GM12878 (cell line): ENCODE data around the gene TYW1B. TPM values are rescaled to one million over a fixed set of nuclear protein-coding genes. Genes with fewer than 3 reads are reported as not detected.

Experiments used
- ATAC-seq: fragments of 200-7000 bp; cut with Tn5 transposase; 3 replicates; pipeline ENCODE4 v1.9.1; 2020; ENCODE audit warnings: mild to moderate bottlenecking, moderate library complexity
- BruUV-seq: library from RNA; stranded (reverse); fragments of 400-500 nt; replicated peaks from 2 replicates; lab custom pipeline; 2021; lab: Mats Ljungman, UMichigan
- CTCF ChIA-PET: fragments of 300-600 bp; sonication (Branson Sonifier 250); formaldehyde crosslinking; extraction: SDS; loops from one replicate; lab custom pipeline; 2021; ENCODE audit warnings: inconsistent platforms; lab: Yijun Ruan, JAX
- POLR2A ChIA-PET: fragments of 350-600 bp; formaldehyde crosslinking; extraction: SDS; loops from one replicate; lab custom pipeline; 2021; ENCODE audit warnings: inconsistent platforms; lab: Charles Lee
- RAD21 ChIA-PET: fragments of 300-600 bp; sonication (Branson Sonifier 250); formaldehyde crosslinking; loops from one replicate; lab custom pipeline; 2023; ENCODE audit warnings: antibody characterized with exemption; ENCODE audit not compliant: unreplicated experiment; lab: Charles Lee
- SMC1A ChIA-PET: fragments of 300-600 bp; sonication (Branson Sonifier 250); formaldehyde crosslinking; loops from one replicate; lab custom pipeline; 2023; ENCODE audit not compliant: unreplicated experiment, uncharacterized antibody; lab: Charles Lee
- DNase-seq: peaks from one replicate; pipeline ENCODE4 v3.0.0-alpha.2; 2011; ENCODE audit warnings: low read depth, low spot score
- FAIRE-seq: peaks from 3 replicates; lab custom pipeline; 2011; peaks lifted over from hg19 to GRCh38; lab: Jason Lieb, UNC
- H2AFZ ChIP-seq: 2 replicates; pipeline ENCODE4 v1.6.0; 2011; ENCODE audit warnings: low read depth, low read length, control low read depth; ENCODE audit not compliant: control insufficient read depth
- H3K27ac ChIP-seq: 2 replicates; pipeline ENCODE4 v1.5.1; 2011; ENCODE audit warnings: control low read depth; ENCODE audit not compliant: control insufficient read depth, insufficient read depth
- H3K27me3 ChIP-seq, 2 experiments: replicated peaks in 1 of 2; 2 replicates each; pipeline versions ENCODE4 v1.6.0 to v1.6.1; 2011; ENCODE audit warnings: low read length in 1 of 2; ENCODE audit not compliant: control insufficient read depth in 2 of 2, insufficient read depth in 2 of 2
- H3K36me3 ChIP-seq, 2 experiments: 2 replicates each; pipeline ENCODE4 v1.5.1; 2011; ENCODE audit warnings: low read length in 1 of 2; ENCODE audit not compliant: control insufficient read depth in 2 of 2, insufficient read depth in 2 of 2
- H3K4me1 ChIP-seq: 2 replicates; pipeline ENCODE4 v1.6.1; 2011; ENCODE audit warnings: mild to moderate bottlenecking, low read length, moderate library complexity, mixed read lengths; ENCODE audit not compliant: control insufficient read depth, insufficient read depth
- H3K4me2 ChIP-seq: 2 replicates; pipeline ENCODE4 v1.6.0; 2011; ENCODE audit warnings: control low read depth; ENCODE audit not compliant: control insufficient read depth, insufficient read depth
- H3K4me3 ChIP-seq: fragments of 200-600 bp; sonication (generic); 2 replicates; pipeline ENCODE4 v1.5.1; 2016
- H3K79me2 ChIP-seq: 2 replicates; pipeline ENCODE4 v1.6.0; 2011; ENCODE audit warnings: low read length; ENCODE audit not compliant: control insufficient read depth, insufficient read depth
- H3K9ac ChIP-seq: 2 replicates; pipeline ENCODE4 v1.8.0; 2011; ENCODE audit warnings: low read length, control low read depth, mixed read lengths; ENCODE audit not compliant: control insufficient read depth, insufficient read depth
- H3K9me3 ChIP-seq: replicated peaks from 3 replicates; pipeline ENCODE4 v1.5.1; 2011; ENCODE audit warnings: mild to moderate bottlenecking, low read length; ENCODE audit not compliant: control insufficient read depth, insufficient read depth
- H4K20me1 ChIP-seq: 2 replicates; pipeline ENCODE4 v1.6.0; 2011; ENCODE audit not compliant: control insufficient read depth, insufficient read depth
- BRCA1 ChIP-seq: IDR thresholded peaks from 2 replicates; pipeline ENCODE4 v1.6.1; 2011; ENCODE audit warnings: low read depth, low read length, improper control_type of control experiment
- ZBED1 ChIP-seq: IDR thresholded peaks from 2 replicates; pipeline ENCODE4 v1.6.1; 2016; ENCODE audit warnings: borderline replicate concordance
- WGBS: methylation state at CpG from one replicate; pipeline ENCODE4 v1.1.6; 2016; ENCODE audit warnings: low lambda C conversion rate; ENCODE audit not compliant: insufficient replicate concordance, insufficient coverage; ENCODE audit errors: missing lambda C conversion rate; 5-methylcytosine and 5-hydroxymethylcytosine counted together
- in situ Hi-C: fragments of 300-500 bp; cut with MboI; formaldehyde crosslinking; loops from 9 replicates; pipeline ENCODE4 v1.14.3; 2018; ENCODE audit warnings: mixed read lengths
- intact Hi-C: fragments of 100-400 bp; cut with micrococcal nuclease; formaldehyde crosslinking; loops from one replicate; pipeline ENCODE4 v1.14.2; 2022; ENCODE audit not compliant: unreplicated experiment
- polyA plus RNA-seq, 11 experiments: library from polyadenylated mRNA; depleted of rRNA in 4 of 11; unstranded in 6 of 11; stranded (reverse) in 5 of 11; fragments of >200 nt; fragmentation: Nextera tagmentation in 4 of 11; fragmentation: Illumina TruSeq in 1 of 11; extraction: Ambion mirVana in 4 of 11; extraction: Trizol in 1 of 11; gene quantifications; 1 replicate in 1 of 11; 2 replicates in 10 of 11; pipeline versions ENCODE4 v1.2.1 to v1.2.3, GENCODE V29; 2011 to 2016; ENCODE audit warnings: inconsistent platforms in 2 of 11, missing spikeins in 2 of 11, low read depth in 1 of 11
- total RNA-seq, 4 experiments: library from RNA; depleted of rRNA in 3 of 4; stranded (reverse); fragments of >200 nt in 3 of 4; fragmentation: Illumina TruSeq in 1 of 4; extraction: Trizol in 1 of 4; gene quantifications; 2 replicates each; pipeline versions ENCODE4 v1.2.1 to v1.2.3, GENCODE V29; 2013 to 2021
- TF ChIP-seq, protein P1 (sequence below): fragments of 450-650 bp; IDR thresholded peaks from 2 replicates; pipeline ENCODE4 v1.6.1; 2017; ENCODE audit warnings: low read depth, mild to moderate bottlenecking, moderate library complexity
- TF ChIP-seq, protein P2 (sequence below): fragments of 450-650 bp; formaldehyde crosslinking; IDR thresholded peaks from 2 replicates; pipeline ENCODE4 v1.4.0; 2022; ENCODE audit warnings: mild to moderate bottlenecking, moderate library complexity

The TYW1B gene
- total and polyA plus RNA-seq, 10 of the 15 experiments (the other 5 are each of a cell fraction or from before 2014, with no cell fraction given) = 3.5 to 6.6 (median 5.3) TPM

DNA sequence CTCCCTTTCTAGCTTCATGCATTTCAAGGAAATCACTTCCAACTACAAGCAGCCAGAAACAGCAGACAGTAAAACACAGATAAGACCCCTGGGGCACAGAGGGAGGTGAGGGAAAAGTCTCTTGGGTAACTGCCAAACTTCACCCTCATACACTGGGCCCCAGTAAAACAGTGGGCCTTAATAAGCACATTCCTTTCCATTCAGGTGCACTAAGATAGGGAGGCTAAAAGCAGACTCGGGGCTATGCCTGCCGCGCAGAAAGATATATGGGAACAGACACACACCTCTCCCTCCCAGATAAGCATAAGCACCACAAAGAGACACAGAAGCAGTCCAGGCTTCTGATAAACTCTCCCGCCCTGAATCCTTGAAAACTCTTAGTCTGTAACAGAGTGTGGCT lies 117.0 kb downstream of the TYW1B start:
- H3K27me3 ChIP-seq = no peaks in the 10 kb centered on the region
- in situ Hi-C loops (no loop called here), intact Hi-C loops (no loop called here)
- SMC1A ChIA-PET = no interaction called here
- no peak overlapping the region for H3K9ac ChIP-seq
- RAD21 ChIA-PET = no interaction called here
- no peaks in the 10 kb centered on the region for H3K79me2 ChIP-seq
- H3K27ac ChIP-seq = no peak overlapping the region
- peaks cover 1% of the 10 kb centered on the region; the same call in 1 of the 3 replicates for H3K9me3 ChIP-seq
- no peak overlapping the region for H3K4me2 ChIP-seq
- no peak for TF ChIP-seq BRCA1
- TF ChIP-seq ZBED1 = no peak
- TF ChIP-seq, protein P1, sequence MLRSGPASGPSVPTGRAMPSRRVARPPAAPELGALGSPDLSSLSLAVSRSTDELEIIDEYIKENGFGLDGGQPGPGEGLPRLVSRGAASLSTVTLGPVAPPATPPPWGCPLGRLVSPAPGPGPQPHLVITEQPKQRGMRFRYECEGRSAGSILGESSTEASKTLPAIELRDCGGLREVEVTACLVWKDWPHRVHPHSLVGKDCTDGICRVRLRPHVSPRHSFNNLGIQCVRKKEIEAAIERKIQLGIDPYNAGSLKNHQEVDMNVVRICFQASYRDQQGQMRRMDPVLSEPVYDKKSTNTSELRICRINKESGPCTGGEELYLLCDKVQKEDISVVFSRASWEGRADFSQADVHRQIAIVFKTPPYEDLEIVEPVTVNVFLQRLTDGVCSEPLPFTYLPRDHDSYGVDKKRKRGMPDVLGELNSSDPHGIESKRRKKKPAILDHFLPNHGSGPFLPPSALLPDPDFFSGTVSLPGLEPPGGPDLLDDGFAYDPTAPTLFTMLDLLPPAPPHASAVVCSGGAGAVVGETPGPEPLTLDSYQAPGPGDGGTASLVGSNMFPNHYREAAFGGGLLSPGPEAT = no peak
- TF ChIP-seq, protein P2, sequence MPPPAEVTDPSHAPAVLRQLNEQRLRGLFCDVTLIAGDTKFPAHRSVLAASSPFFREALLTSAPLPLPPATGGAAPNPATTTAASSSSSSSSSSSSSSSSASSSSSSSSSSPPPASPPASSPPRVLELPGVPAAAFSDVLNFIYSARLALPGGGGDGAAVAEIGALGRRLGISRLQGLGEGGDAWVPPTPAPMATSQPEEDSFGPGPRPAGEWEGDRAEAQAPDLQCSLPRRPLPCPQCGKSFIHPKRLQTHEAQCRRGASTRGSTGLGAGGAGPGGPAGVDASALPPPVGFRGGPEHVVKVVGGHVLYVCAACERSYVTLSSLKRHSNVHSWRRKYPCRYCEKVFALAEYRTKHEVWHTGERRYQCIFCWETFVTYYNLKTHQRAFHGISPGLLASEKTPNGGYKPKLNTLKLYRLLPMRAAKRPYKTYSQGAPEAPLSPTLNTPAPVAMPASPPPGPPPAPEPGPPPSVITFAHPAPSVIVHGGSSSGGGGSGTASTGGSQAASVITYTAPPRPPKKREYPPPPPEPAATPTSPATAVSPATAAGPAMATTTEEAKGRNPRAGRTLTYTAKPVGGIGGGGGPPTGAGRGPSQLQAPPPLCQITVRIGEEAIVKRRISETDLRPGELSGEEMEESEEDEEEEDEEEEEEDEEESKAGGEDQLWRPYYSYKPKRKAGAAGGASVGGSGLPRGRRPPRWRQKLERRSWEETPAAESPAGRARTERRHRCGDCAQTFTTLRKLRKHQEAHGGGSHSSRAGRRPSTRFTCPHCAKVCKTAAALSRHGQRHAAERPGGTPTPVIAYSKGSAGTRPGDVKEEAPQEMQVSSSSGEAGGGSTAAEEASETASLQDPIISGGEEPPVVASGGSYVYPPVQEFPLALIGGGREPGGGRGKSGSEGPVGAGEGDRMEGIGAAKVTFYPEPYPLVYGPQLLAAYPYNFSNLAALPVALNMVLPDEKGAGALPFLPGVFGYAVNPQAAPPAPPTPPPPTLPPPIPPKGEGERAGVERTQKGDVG (CRISPR knock-in tag) = no peak
- TF ChIP-seq, all 136 proteins: peak for 0
- DNase-seq (no peak), FAIRE-seq (no peak), ATAC-seq (no peak)
- BruUV-seq = no TSS peak
- H3K4me1 ChIP-seq = no peaks in the 10 kb centered on the region
- H3K36me3 ChIP-seq = no peaks in the 10 kb centered on the region
- ChIA-PET CTCF (no interaction called here), POLR2A (no interaction called here)
- H3K4me3 ChIP-seq = no peak overlapping the region
- H2AFZ ChIP-seq = no peak overlapping the region
- WGBS = 100% methylated on average over 4 of the region's 4 CpGs
- H4K20me1 ChIP-seq = no peaks in the 10 kb centered on the region
